CD14-positive monocyte (primary cell): ENCODE results near the gene CTCFL. TPM values are rescaled to one million over a fixed set of nuclear protein-coding genes. Genes with fewer than 3 reads are reported as not detected.

Experiments
- DNase-seq, 3 donors: peaks; one replicate each; pipeline ENCODE4 v3.0.0-alpha.2; 2011 to 2022
- H2AFZ ChIP-seq: 2 replicates; pipeline ENCODE4 v1.6.0; 2012; ENCODE audit warnings: mild to moderate bottlenecking, low read depth, low read length, inconsistent platforms; ENCODE audit not compliant: insufficient read depth, poor library complexity, severe bottlenecking
- H3K27ac ChIP-seq, 2 donors: 1 replicate in 1 of 2; 2 replicates in 1 of 2; pipeline ENCODE4 v1.5.1; 2012 to 2013; ENCODE audit warnings: low read length in 2 of 2, control low read depth in 1 of 2, inconsistent platforms in 1 of 2, low read depth in 1 of 2, mild to moderate bottlenecking in 1 of 2
- H3K27me3 ChIP-seq, 2 donors: one replicate each; pipeline versions ENCODE4 v1.6.0 to v1.6.1; 2011 to 2013; ENCODE audit warnings: low read length in 2 of 2; ENCODE audit not compliant: control insufficient read depth in 2 of 2, insufficient read depth in 2 of 2
- H3K36me3 ChIP-seq, 2 donors: replicated peaks in 1 of 2; 1 replicate in 1 of 2; 2 replicates in 1 of 2; pipeline versions ENCODE4 v1.5.1 to v1.6.1; 2012 to 2013; ENCODE audit warnings: low read length in 2 of 2, control low read depth in 1 of 2, inconsistent platforms in 1 of 2, mild to moderate bottlenecking in 1 of 2; ENCODE audit not compliant: insufficient read depth in 2 of 2, control insufficient read depth in 1 of 2
- H3K4me1 ChIP-seq, 2 donors: 1 replicate in 1 of 2; 2 replicates in 1 of 2; pipeline versions ENCODE4 v1.5.1 to v1.6.1; 2012 to 2013; ENCODE audit warnings: low read length in 2 of 2, control low read depth in 1 of 2, inconsistent platforms in 1 of 2, mild to moderate bottlenecking in 1 of 2, moderate library complexity in 1 of 2; ENCODE audit not compliant: insufficient read depth in 2 of 2, control insufficient read depth in 1 of 2
- H3K4me2 ChIP-seq: replicated peaks from 2 replicates; pipeline ENCODE3; 2012; ENCODE audit warnings: low read length, moderate library complexity, mild to moderate bottlenecking; ENCODE audit not compliant: poor library complexity, severe bottlenecking; ENCODE audit errors: extremely low read depth
- H3K4me3 ChIP-seq, 3 experiments: fragments of 200-600 bp in 1 of 3; sonication (generic) in 1 of 3; replicated peaks in 1 of 3; 1 replicate in 2 of 3; 2 replicates in 1 of 3; pipeline ENCODE4 v1.5.1; 2011 to 2013; ENCODE audit warnings: low read length in 3 of 3, mild to moderate bottlenecking in 3 of 3, control low read depth in 2 of 3, low read depth in 2 of 3, inconsistent platforms in 1 of 3, moderate library complexity in 1 of 3
- H3K79me2 ChIP-seq: 2 replicates; pipeline ENCODE4 v1.6.0; 2012; ENCODE audit warnings: mild to moderate bottlenecking, control low read depth, inconsistent platforms, low read length, moderate library complexity; ENCODE audit not compliant: insufficient read depth
- H3K9ac ChIP-seq: 2 replicates; pipeline ENCODE4 v1.6.0; 2017; ENCODE audit warnings: low read length, mild to moderate bottlenecking; ENCODE audit not compliant: insufficient read depth, poor library complexity, severe bottlenecking
- H3K9me3 ChIP-seq, 2 donors: replicated peaks in 1 of 2; 1 replicate in 1 of 2; 2 replicates in 1 of 2; pipeline versions ENCODE4 v1.5.1 to v1.6.1; 2012 to 2013; ENCODE audit warnings: low read length in 2 of 2, control low read depth in 1 of 2; ENCODE audit not compliant: control insufficient read depth in 1 of 2, insufficient read depth in 1 of 2
- H4K20me1 ChIP-seq: 2 replicates; pipeline ENCODE4 v1.6.0; 2012; ENCODE audit warnings: mild to moderate bottlenecking, low read length, control low read depth, moderate library complexity; ENCODE audit not compliant: insufficient read depth
- H3K27ac Mint-ChIP-seq, 7 donors: one replicate each; pipeline ENCODE4 v1.8.0; 2020; ENCODE audit warnings: mild to moderate bottlenecking in 7 of 7, mixed read lengths in 7 of 7, moderate library complexity in 6 of 7, inconsistent platforms in 2 of 7
- H3K27me3 Mint-ChIP-seq, 3 donors: one replicate each; pipeline ENCODE4 v1.8.0; 2021 to 2022; ENCODE audit warnings: low read depth in 3 of 3, mild to moderate bottlenecking in 3 of 3, mixed read lengths in 3 of 3, moderate library complexity in 3 of 3, inconsistent platforms in 1 of 3
- H3K36me3 Mint-ChIP-seq, 2 donors: one replicate each; pipeline ENCODE4 v1.8.0; 2020; ENCODE audit warnings: mixed read lengths in 2 of 2, inconsistent platforms in 1 of 2, mild to moderate bottlenecking in 1 of 2
- H3K4me1 Mint-ChIP-seq: one replicate; pipeline ENCODE4 v1.8.0; 2020; ENCODE audit warnings: mild to moderate bottlenecking, mixed read lengths
- H3K4me3 Mint-ChIP-seq, 2 donors: one replicate each; pipeline ENCODE4 v1.8.0; 2020; ENCODE audit warnings: mild to moderate bottlenecking in 2 of 2, mixed read lengths in 2 of 2, moderate library complexity in 1 of 2
- H3K9me3 Mint-ChIP-seq, 7 donors: one replicate each; pipeline ENCODE4 v1.8.0; 2020 to 2022; ENCODE audit warnings: mixed read lengths in 7 of 7, mild to moderate bottlenecking in 6 of 7, moderate library complexity in 6 of 7, inconsistent platforms in 2 of 7
- WGBS: methylation state at CpG from one replicate; pipeline ENCODE4 v1.1.5; 2013; ENCODE audit warnings: missing lambda C conversion rate; ENCODE audit not compliant: insufficient coverage; 5-methylcytosine and 5-hydroxymethylcytosine counted together
- intact Hi-C, 2 donors: fragments of 100-400 bp; cut with micrococcal nuclease; formaldehyde crosslinking; loops; one replicate each; pipeline versions ENCODE4 v1.15.0 to v1.15.1; 2023
- polyA plus RNA-seq, 3 donors: library from polyadenylated mRNA; depleted of rRNA in 1 of 3; unstranded in 2 of 3; stranded (reverse) in 1 of 3; fragments of 300-500 nt in 2 of 3; fragments of >200 nt in 1 of 3; fragmentation: Illumina TruSeq in 2 of 3; gene quantifications; 1 replicate in 2 of 3; 2 replicates in 1 of 3; pipeline ENCODE4 v1.2.3, GENCODE V29; 2012 to 2021
- TF ChIP-seq, protein P1 (sequence below): fragments of 200-600 bp; IDR thresholded peaks from one replicate; pipeline ENCODE4 v1.8.0; 2022; ENCODE audit warnings: antibody characterized with exemption, mild to moderate bottlenecking

CTCFL gene
- polyA plus RNA-seq, 3 donors, result not detected

- Histone ChIP-seq H3K4me3 (no peak overlapping the region), H3K27me3 (peaks cover 2 to 4% of the 10 kb centered on the region in 2 donors), H3K4me1 (no peaks in the 10 kb centered on the region), H3K79me2 (no peaks in the 10 kb centered on the region), H2AFZ (no peak overlapping the region), H3K9me3 (no peaks in the 10 kb centered on the region), H3K27ac (no peak overlapping the region), H4K20me1 (no peaks in the 10 kb centered on the region), H3K4me2 (no peak overlapping the region), H3K9ac (no peak overlapping the region), H3K36me3 (no peaks in the 10 kb centered on the region)
- intact Hi-C loops, result no loop called here
- H3K27me3 Mint-ChIP-seq, result peaks cover 3 to 25% (median 17%) of the 10 kb centered on the region in 3 donors
- H3K27ac Mint-ChIP-seq, result no peak overlapping the region
- H3K4me3 Mint-ChIP-seq, result no peak overlapping the region
- peaks cover 0 to 7% (median 0%) of the 10 kb centered on the region in 7 donors for H3K9me3 Mint-ChIP-seq
- DNase-seq, result no peak
- WGBS, result no CpG with 5 or more reads among the region's 2 CpGs
- TF ChIP-seq, protein P1, sequence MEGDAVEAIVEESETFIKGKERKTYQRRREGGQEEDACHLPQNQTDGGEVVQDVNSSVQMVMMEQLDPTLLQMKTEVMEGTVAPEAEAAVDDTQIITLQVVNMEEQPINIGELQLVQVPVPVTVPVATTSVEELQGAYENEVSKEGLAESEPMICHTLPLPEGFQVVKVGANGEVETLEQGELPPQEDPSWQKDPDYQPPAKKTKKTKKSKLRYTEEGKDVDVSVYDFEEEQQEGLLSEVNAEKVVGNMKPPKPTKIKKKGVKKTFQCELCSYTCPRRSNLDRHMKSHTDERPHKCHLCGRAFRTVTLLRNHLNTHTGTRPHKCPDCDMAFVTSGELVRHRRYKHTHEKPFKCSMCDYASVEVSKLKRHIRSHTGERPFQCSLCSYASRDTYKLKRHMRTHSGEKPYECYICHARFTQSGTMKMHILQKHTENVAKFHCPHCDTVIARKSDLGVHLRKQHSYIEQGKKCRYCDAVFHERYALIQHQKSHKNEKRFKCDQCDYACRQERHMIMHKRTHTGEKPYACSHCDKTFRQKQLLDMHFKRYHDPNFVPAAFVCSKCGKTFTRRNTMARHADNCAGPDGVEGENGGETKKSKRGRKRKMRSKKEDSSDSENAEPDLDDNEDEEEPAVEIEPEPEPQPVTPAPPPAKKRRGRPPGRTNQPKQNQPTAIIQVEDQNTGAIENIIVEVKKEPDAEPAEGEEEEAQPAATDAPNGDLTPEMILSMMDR, result no peak
- H3K4me1 Mint-ChIP-seq, result no peaks in the 10 kb centered on the region
- no peaks in the 10 kb centered on the region for H3K36me3 Mint-ChIP-seq
These were observed 7.2 kb upstream of the CTCFL start for GRCh38 chr20:57532104-57532503.

DNA sequence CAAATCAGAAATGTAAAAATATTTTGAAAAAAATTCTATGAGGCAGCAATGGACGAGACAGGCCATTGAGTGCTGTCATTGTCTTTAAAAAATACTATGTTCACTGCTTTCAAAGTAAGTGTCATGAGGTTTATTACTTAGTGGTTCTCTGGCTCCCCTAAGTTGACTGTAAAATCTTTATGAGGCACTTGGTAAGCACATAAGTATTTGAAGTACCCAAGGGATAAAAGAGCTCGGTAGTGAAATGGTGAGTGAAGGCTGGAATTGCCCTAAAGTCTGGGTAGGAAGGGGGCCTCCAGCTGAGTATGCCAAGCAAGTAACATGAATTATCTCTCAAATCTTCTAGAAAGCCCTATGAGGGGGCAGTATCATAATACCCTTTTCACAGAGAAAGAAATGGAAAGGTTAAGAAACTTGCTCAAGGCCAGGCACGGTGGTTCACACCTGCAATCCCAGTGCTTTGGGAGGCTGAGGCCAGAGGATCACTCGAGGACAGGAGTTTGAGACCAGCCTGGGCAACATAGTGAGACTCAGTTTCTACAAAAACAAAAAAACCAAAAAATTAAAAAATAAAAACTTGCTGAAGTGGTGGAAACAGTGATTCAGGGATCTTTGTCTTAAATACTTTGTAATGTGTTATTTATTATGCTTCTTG is 5.5 kb upstream of the CTCFL start:
- H3K27me3 ChIP-seq, result peaks cover 2% of the 10 kb centered on the region in 2 donors
- TF ChIP-seq, protein P1, result no peak
- no peak overlapping the region for H3K4me3 ChIP-seq
- Mint-ChIP-seq H3K36me3 (no peaks in the 10 kb centered on the region), H3K4me1 (no peaks in the 10 kb centered on the region), H3K27ac (no peak overlapping the region), H3K27me3 (peaks cover 3 to 20% (median 19%) of the 10 kb centered on the region in 3 donors), H3K4me3 (no peak overlapping the region), H3K9me3 (peaks cover 0 to 6% (median 0%) of the 10 kb centered on the region in 7 donors)
- intact Hi-C loops, result no loop called here
- no peak overlapping the region for H3K4me2 ChIP-seq
- H3K36me3 ChIP-seq, result no peaks in the 10 kb centered on the region
- H3K9ac ChIP-seq, result no peak overlapping the region
- DNase-seq, result no peak
- no peaks in the 10 kb centered on the region for H3K4me1 ChIP-seq
- no peaks in the 10 kb centered on the region for H4K20me1 ChIP-seq
- no peak overlapping the region for H2AFZ ChIP-seq
- H3K79me2 ChIP-seq, result no peaks in the 10 kb centered on the region
- no CpG with 5 or more reads among the region's 4 CpGs for WGBS
- no peaks in the 10 kb centered on the region for H3K9me3 ChIP-seq
- H3K27ac ChIP-seq, result no peak overlapping the region
